ENCODE results near the gene DUSP15.
"Not testable (repeated sequence)": the region's sequence is repeated elsewhere in the genome, so short reads cannot be mapped to it uniquely, and the experiment has no call there.

GRCh38 chr20:31917962-31918412 lies 47.7 kb upstream of the DUSP15 start:
- not testable (repeated sequence) for TF ChIP-seq CTCF (IDR thresholded peaks at IDR 0.05 in 2 of 3, conservative IDR thresholded peaks at IDR 0.05 in 1 of 3; ENCODE audit: insufficient read depth in 2 of 3, low read depth in 1 of 3, low read length in 3 of 3); ZBTB8A (IDR thresholded peaks at IDR 0.05; ENCODE audit: partially characterized antibody); CBX2 (IDR thresholded peaks at IDR 0.05; ENCODE audit: insufficient read depth, low read length, poor library complexity, severe bottlenecking); MYC (IDR thresholded peaks at IDR 0.05; ENCODE audit: low read depth, low read length); MYC (CRISPR knock-in tag; IDR thresholded peaks at IDR 0.05; ENCODE audit: borderline replicate concordance, low read depth); MIER1 (IDR thresholded peaks at IDR 0.05; ENCODE audit: low read depth)
- TF ChIP-seq MTA3 (IDR thresholded peaks at IDR 0.05; ENCODE audit: borderline replicate concordance) (peak; percentile 59; the same call in 1 of the 2 replicates), HDAC2 (IDR thresholded peaks at IDR 0.05) (peak; percentile 94)
- TF ChIP-seq, protein P1, sequence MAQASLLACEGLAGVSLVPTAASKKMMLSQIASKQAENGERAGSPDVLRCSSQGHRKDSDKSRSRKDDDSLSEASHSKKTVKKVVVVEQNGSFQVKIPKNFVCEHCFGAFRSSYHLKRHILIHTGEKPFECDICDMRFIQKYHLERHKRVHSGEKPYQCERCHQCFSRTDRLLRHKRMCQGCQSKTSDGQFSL (CRISPR knock-in tag; IDR thresholded peaks at IDR 0.05) = not testable (repeated sequence)
- TF ChIP-seq, protein P1 (tag; IDR thresholded peaks at IDR 0.05) = not testable (repeated sequence)
